Ishikawa (cell line): ENCODE data around the gene ZNF428.

Experiments used
- CEBPB ChIP-seq: IDR thresholded peaks from 2 replicates; pipeline ENCODE4 v1.6.1; 2012
- CREB1 ChIP-seq: IDR thresholded peaks from 2 replicates; pipeline ENCODE4 v1.6.1; 2012; ENCODE audit warnings: low read depth
- EGR1 ChIP-seq: IDR thresholded peaks from 2 replicates; pipeline ENCODE4 v1.6.1; 2012
- EP300 ChIP-seq: IDR thresholded peaks from 2 replicates; pipeline ENCODE4 v1.6.1; 2012; ENCODE audit warnings: borderline replicate concordance
- FOXM1 ChIP-seq: IDR thresholded peaks from 2 replicates; pipeline ENCODE4 v1.6.1; 2012; ENCODE audit warnings: low read depth, borderline replicate concordance
- MAX ChIP-seq: IDR thresholded peaks from 2 replicates; pipeline ENCODE4 v1.6.1; 2012
- NFIC ChIP-seq: IDR thresholded peaks from 2 replicates; pipeline ENCODE4 v1.6.1; 2012
- RAD21 ChIP-seq: IDR thresholded peaks from 2 replicates; pipeline ENCODE4 v1.6.1; 2012; ENCODE audit warnings: low read depth
- TAF1 ChIP-seq: IDR thresholded peaks from 2 replicates; pipeline ENCODE4 v1.6.1; 2012; ENCODE audit warnings: low read depth, mild to moderate bottlenecking
- TCF12 ChIP-seq: IDR thresholded peaks from 2 replicates; pipeline ENCODE4 v1.6.1; 2012; ENCODE audit warnings: low read depth
- TEAD4 ChIP-seq: IDR thresholded peaks from 2 replicates; pipeline ENCODE4 v1.6.1; 2012
- USF1 ChIP-seq: IDR thresholded peaks from 2 replicates; pipeline ENCODE4 v1.6.1; 2012
- YY1 ChIP-seq: IDR thresholded peaks from 2 replicates; pipeline ENCODE4 v1.6.1; 2012; ENCODE audit warnings: low read depth
- ZBTB7A ChIP-seq: IDR thresholded peaks from 2 replicates; pipeline ENCODE4 v1.6.1; 2012; ENCODE audit warnings: low read depth
- TF ChIP-seq, protein P1 (sequence below): IDR thresholded peaks from 2 replicates; pipeline ENCODE4 v1.6.1; 2012; ENCODE audit warnings: low read depth, mild to moderate bottlenecking

ZNF428 gene

DNA sequence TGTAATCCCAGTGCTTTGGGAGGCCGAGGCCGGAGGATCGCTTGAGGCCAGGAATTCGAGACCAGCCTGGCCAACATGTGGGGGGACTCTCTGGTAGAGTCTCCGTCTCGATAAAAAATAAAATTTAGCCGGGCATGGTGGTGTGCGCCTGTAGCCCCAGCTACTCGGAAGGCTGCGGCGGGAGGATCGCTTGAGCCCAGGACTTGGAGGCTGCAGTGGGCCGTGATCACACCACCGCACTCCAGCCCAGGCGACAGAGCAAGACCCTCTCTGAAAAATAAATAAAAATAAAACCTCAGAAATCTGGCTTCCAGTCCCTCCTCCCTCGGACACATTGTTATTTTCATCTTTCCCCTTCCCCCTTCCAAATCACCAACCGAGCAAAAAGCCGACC, 23.8 kb downstream of the ZNF428 start:
- TF ChIP-seq EP300, result no peak
- no peak for TF ChIP-seq CEBPB

GRCh38 chr19:43594710-43595604, 24.5 kb downstream of the ZNF428 start:
- TF ChIP-seq RAD21 (peak; percentile 40; the same call in 1 of the 2 replicates), FOXM1 (no peak), CEBPB (no peak), TAF1 (no peak), EGR1 (no peak)
- TF ChIP-seq, protein P1, sequence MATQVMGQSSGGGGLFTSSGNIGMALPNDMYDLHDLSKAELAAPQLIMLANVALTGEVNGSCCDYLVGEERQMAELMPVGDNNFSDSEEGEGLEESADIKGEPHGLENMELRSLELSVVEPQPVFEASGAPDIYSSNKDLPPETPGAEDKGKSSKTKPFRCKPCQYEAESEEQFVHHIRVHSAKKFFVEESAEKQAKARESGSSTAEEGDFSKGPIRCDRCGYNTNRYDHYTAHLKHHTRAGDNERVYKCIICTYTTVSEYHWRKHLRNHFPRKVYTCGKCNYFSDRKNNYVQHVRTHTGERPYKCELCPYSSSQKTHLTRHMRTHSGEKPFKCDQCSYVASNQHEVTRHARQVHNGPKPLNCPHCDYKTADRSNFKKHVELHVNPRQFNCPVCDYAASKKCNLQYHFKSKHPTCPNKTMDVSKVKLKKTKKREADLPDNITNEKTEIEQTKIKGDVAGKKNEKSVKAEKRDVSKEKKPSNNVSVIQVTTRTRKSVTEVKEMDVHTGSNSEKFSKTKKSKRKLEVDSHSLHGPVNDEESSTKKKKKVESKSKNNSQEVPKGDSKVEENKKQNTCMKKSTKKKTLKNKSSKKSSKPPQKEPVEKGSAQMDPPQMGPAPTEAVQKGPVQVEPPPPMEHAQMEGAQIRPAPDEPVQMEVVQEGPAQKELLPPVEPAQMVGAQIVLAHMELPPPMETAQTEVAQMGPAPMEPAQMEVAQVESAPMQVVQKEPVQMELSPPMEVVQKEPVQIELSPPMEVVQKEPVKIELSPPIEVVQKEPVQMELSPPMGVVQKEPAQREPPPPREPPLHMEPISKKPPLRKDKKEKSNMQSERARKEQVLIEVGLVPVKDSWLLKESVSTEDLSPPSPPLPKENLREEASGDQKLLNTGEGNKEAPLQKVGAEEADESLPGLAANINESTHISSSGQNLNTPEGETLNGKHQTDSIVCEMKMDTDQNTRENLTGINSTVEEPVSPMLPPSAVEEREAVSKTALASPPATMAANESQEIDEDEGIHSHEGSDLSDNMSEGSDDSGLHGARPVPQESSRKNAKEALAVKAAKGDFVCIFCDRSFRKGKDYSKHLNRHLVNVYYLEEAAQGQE, result no peak

- no peak for TF ChIP-seq TEAD4
- no peak for TF ChIP-seq YY1
- no peak for TF ChIP-seq MAX
- no peak for TF ChIP-seq RAD21
These were observed 25.2 kb downstream of the ZNF428 start for GRCh38 chr19:43594081-43594697.

GRCh38 chr19:43592800-43593350, 26.6 kb downstream of the ZNF428 start:
- TF ChIP-seq TCF12, result no peak

- TF ChIP-seq YY1, result no peak
- TF ChIP-seq USF1, result no peak
- no peak for TF ChIP-seq NFIC
- no peak for TF ChIP-seq RAD21
- no peak for TF ChIP-seq EGR1
- no peak for TF ChIP-seq TCF12
- no peak for TF ChIP-seq CEBPB
- TF ChIP-seq CREB1, result no peak
These were observed 27.3 kb downstream of the ZNF428 start for GRCh38 chr19:43591904-43592772.

- TF ChIP-seq RAD21 (no peak), USF1 (no peak), ZBTB7A (no peak), TEAD4 (no peak), TCF12 (no peak), EGR1 (no peak), NFIC (no peak), MAX (no peak), CREB1 (no peak), YY1 (no peak), FOXM1 (no peak), EP300 (no peak), CEBPB (no peak), TAF1 (no peak)
- TF ChIP-seq, protein P1, result no peak
These were observed 29.8 kb downstream of the ZNF428 start for GRCh38 chr19:43589678-43590077.
